Thyroid gland (tissue), 4 donors: ENCODE results near the gene RTN4RL1. TPM values are rescaled to one million over a fixed set of nuclear protein-coding genes. Genes with fewer than 3 reads are reported as not detected.

Experiments
- DNase-seq, 2 donors: peaks; one replicate each; pipeline ENCODE4 v3.0.0-alpha.2; 2019
- H3K27ac ChIP-seq, 3 donors: fragments of 200-600 bp; sonication (generic); 1 replicate in 2 of 3; 2 replicates in 1 of 3; pipeline ENCODE4 v1.5.1; 2016 to 2019; ENCODE audit warnings: mild to moderate bottlenecking in 1 of 3, moderate library complexity in 1 of 3
- H3K27me3 ChIP-seq: fragments of 200-600 bp; sonication (generic); one replicate; pipeline ENCODE4 v1.5.1; 2019
- H3K36me3 ChIP-seq, 2 donors: fragments of 200-600 bp; sonication (generic); one replicate each; pipeline ENCODE4 v1.5.1; 2016 to 2019
- H3K4me1 ChIP-seq, 2 donors: fragments of 200-600 bp; sonication (generic); one replicate each; pipeline ENCODE4 v1.5.1; 2017 to 2019
- H3K4me3 ChIP-seq, 3 donors: fragments of 200-600 bp; sonication (generic); replicated peaks in 1 of 3; 1 replicate in 2 of 3; 2 replicates in 1 of 3; pipeline ENCODE4 v1.5.1; 2016; ENCODE audit warnings: mild to moderate bottlenecking in 1 of 3
- H3K9me3 ChIP-seq: fragments of 200-600 bp; sonication (generic); one replicate; pipeline ENCODE4 v1.5.1; 2017
- POLR2A ChIP-seq, 2 donors: fragments of 450-650 bp; IDR thresholded peaks; one replicate each; pipeline ENCODE4 v1.6.1; 2017; ENCODE audit warnings: antibody characterized with exemption in 2 of 2, mild to moderate bottlenecking in 2 of 2, moderate library complexity in 1 of 2
- WGBS, 2 donors: methylation state at CpG; one replicate each; pipeline ENCODE4 v1.1.5; 2017; 5-methylcytosine and 5-hydroxymethylcytosine counted together
- intact Hi-C: fragments of 100-400 bp; cut with DNase I; formaldehyde crosslinking; loops from one replicate; pipeline ENCODE4 v1.15.1; 2023
- total RNA-seq, 4 donors: library from RNA; depleted of rRNA; stranded (reverse); fragments of >200 nt; gene quantifications; one replicate each; pipeline ENCODE4 v1.2.3, GENCODE V29; 2016
- TF ChIP-seq, protein P1 (sequence below), 6 experiments: fragments of 200-600 bp in 3 of 6; fragments of 450-650 bp in 3 of 6; sonication (generic) in 3 of 6; IDR thresholded peaks; one replicate each; pipeline ENCODE4 v1.5.1; 2016 to 2019; ENCODE audit warnings: antibody characterized with exemption in 6 of 6, mild to moderate bottlenecking in 2 of 6, inconsistent platforms in 1 of 6, moderate library complexity in 1 of 6

The RTN4RL1 gene
- total RNA-seq, 4 donors from 2014 or later: 1.6 to 4.9 (median 2.5) TPM

GRCh38 chr17:1915889-1916288 lies 109.2 kb downstream of the RTN4RL1 start:
- no peak overlapping the region for H3K27ac ChIP-seq
- no peak overlapping the region for H3K4me3 ChIP-seq
- no peaks in the 10 kb centered on the region for H3K36me3 ChIP-seq
- no peak for TF ChIP-seq POLR2A (IDR thresholded peaks at IDR 0.05)
- H3K9me3 ChIP-seq: no peaks in the 10 kb centered on the region
- no peak for DNase-seq
- intact Hi-C loops: no loop called here
- no peaks in the 10 kb centered on the region for H3K27me3 ChIP-seq
- H3K4me1 ChIP-seq: no peaks in the 10 kb centered on the region
- WGBS, 2 donors: 69 to 71% methylated on average over 12 of the region's 12 CpGs

DNA sequence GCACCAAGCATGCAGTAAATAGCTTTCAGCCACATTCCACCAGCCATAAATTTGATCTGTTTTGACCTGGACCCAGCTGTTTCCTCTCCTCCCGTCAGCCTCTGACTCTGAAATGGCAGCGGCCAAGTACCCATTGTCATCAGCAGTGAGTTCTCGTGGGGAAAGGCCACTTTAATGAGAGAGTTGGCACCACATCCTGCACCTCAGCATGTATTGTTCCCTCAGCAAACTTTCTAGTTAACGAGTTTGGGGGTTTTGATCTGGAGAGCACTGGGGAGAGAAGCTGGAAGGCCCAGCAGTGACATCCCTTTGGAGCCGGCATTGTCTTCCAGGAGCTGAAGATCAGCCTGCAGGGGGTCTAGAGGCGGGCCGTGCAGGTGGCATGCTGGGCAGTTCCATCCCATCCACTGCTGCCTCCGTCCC lies 110.5 kb downstream of the RTN4RL1 start:
- no peak for DNase-seq
- TF ChIP-seq POLR2A (IDR thresholded peaks at IDR 0.05): no peak
- TF ChIP-seq, protein P1, sequence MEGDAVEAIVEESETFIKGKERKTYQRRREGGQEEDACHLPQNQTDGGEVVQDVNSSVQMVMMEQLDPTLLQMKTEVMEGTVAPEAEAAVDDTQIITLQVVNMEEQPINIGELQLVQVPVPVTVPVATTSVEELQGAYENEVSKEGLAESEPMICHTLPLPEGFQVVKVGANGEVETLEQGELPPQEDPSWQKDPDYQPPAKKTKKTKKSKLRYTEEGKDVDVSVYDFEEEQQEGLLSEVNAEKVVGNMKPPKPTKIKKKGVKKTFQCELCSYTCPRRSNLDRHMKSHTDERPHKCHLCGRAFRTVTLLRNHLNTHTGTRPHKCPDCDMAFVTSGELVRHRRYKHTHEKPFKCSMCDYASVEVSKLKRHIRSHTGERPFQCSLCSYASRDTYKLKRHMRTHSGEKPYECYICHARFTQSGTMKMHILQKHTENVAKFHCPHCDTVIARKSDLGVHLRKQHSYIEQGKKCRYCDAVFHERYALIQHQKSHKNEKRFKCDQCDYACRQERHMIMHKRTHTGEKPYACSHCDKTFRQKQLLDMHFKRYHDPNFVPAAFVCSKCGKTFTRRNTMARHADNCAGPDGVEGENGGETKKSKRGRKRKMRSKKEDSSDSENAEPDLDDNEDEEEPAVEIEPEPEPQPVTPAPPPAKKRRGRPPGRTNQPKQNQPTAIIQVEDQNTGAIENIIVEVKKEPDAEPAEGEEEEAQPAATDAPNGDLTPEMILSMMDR (IDR thresholded peaks at IDR 0.05): no peak
- 43 to 48% methylated on average over 4 to 8 of the region's 8 CpGs for WGBS, 2 donors
- no peaks in the 10 kb centered on the region for H3K4me1 ChIP-seq
- intact Hi-C loops: no loop called here
- no peaks in the 10 kb centered on the region for H3K9me3 ChIP-seq
- no peaks in the 10 kb centered on the region for H3K27me3 ChIP-seq
- H3K36me3 ChIP-seq: no peaks in the 10 kb centered on the region
- H3K27ac ChIP-seq: no peak overlapping the region
- no peak overlapping the region for H3K4me3 ChIP-seq

DNA sequence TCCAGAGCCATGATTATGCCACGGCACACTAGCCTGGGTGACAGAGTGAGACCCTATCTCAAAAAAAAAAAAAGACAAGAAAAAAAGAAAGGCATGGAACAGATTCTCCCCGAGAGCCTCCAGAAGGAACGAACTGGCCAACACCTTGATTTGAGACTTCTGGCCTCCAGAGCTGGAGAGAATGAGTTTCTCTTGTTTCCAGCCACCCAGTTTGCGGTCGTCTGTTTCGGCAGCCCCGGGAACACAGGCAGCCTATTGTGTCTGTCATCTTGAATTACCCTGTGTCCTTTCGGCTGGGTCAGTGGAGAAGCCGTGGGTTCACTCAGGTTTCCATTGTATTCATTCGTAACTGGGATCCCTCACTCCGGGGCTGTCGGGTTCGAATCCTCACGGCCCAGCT lies 111.4 kb downstream of the RTN4RL1 start:
- Histone ChIP-seq H3K9me3 (no peaks in the 10 kb centered on the region), H3K27me3 (no peaks in the 10 kb centered on the region), H3K27ac (no peak overlapping the region), H3K4me1 (peaks cover 0 to under 1% of the 10 kb centered on the region in 2 donors), H3K36me3 (no peaks in the 10 kb centered on the region), H3K4me3 (no peak overlapping the region)
- no peak for TF ChIP-seq POLR2A (IDR thresholded peaks at IDR 0.05)
- TF ChIP-seq, protein P1 (IDR thresholded peaks at IDR 0.05): no peak
- intact Hi-C loops: no loop called here
- WGBS, 2 donors: 81% methylated on average over 14 of the region's 14 CpGs
- no peak for DNase-seq

DNA sequence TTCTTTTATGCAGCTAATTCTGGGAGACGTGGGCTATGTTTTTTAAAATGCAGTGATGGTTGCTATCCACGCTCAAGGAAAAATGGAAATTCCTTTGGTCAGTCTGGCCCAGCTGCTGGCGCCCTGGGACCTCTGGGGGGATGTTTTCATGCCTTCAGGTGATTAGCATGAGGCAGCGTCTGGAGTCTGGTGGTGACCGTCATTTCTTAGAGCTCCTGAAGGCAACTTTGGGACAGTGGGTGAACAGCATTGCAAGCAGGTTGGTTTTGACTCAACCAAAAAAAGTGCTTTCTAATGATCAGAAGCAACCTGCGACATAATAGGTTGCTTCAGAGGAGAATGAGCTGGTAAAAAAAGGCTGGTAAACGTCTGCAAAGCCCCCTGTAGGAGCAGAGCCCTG lies 113.0 kb downstream of the RTN4RL1 start:
- intact Hi-C loops: no loop called here
- TF ChIP-seq, protein P1 (IDR thresholded peaks at IDR 0.05): no peak
- no peak for TF ChIP-seq POLR2A (IDR thresholded peaks at IDR 0.05)
- H3K27me3 ChIP-seq: peaks cover 3% of the 10 kb centered on the region

GRCh38 chr17:1909985-1910384 lies 115.1 kb downstream of the RTN4RL1 start:
- no peaks in the 10 kb centered on the region for H3K9me3 ChIP-seq
- no peak overlapping the region for H3K4me3 ChIP-seq
- H3K27me3 ChIP-seq: peaks cover 6% of the 10 kb centered on the region
- WGBS, 2 donors: 61 to 69% methylated on average over 3 of the region's 3 CpGs
- intact Hi-C loops: loop anchor here (2.0 kb wide), 1 partner anchor 115 kb away; the partner anchor contains the start of gene RTN4RL1
- TF ChIP-seq POLR2A (IDR thresholded peaks at IDR 0.05): no peak
- TF ChIP-seq, protein P1 (IDR thresholded peaks at IDR 0.05): no peak
- H3K4me1 ChIP-seq: peaks cover 8% of the 10 kb centered on the region in 2 donors
- no peaks in the 10 kb centered on the region for H3K36me3 ChIP-seq
- no peak overlapping the region for H3K27ac ChIP-seq
- DNase-seq: no peak

More for the DNA sequence above, 113.0 kb downstream of the RTN4RL1 start:
- WGBS, 2 donors: 38 to 43% methylated on average over 7 of the region's 7 CpGs
- Histone ChIP-seq H3K27ac (no peak overlapping the region), H3K4me3 (no peak overlapping the region), H3K36me3 (no peaks in the 10 kb centered on the region), H3K9me3 (no peaks in the 10 kb centered on the region), H3K4me1 (peaks cover 8% of the 10 kb centered on the region in 2 donors)
- DNase-seq: no peak
